GM20431 (cell line): ENCODE data around the gene TLR2.

ENCODE experiments used
- in situ Hi-C: fragments of 300-500 bp; cut with MseI, MboI; formaldehyde crosslinking; loops from one replicate; pipeline ENCODE4 v1.15.0; 2020; ENCODE audit warnings: low sequenced_read_pairs; ENCODE audit not compliant: unreplicated experiment

Gene TLR2, protein sequence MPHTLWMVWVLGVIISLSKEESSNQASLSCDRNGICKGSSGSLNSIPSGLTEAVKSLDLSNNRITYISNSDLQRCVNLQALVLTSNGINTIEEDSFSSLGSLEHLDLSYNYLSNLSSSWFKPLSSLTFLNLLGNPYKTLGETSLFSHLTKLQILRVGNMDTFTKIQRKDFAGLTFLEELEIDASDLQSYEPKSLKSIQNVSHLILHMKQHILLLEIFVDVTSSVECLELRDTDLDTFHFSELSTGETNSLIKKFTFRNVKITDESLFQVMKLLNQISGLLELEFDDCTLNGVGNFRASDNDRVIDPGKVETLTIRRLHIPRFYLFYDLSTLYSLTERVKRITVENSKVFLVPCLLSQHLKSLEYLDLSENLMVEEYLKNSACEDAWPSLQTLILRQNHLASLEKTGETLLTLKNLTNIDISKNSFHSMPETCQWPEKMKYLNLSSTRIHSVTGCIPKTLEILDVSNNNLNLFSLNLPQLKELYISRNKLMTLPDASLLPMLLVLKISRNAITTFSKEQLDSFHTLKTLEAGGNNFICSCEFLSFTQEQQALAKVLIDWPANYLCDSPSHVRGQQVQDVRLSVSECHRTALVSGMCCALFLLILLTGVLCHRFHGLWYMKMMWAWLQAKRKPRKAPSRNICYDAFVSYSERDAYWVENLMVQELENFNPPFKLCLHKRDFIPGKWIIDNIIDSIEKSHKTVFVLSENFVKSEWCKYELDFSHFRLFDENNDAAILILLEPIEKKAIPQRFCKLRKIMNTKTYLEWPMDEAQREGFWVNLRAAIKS

DNA sequence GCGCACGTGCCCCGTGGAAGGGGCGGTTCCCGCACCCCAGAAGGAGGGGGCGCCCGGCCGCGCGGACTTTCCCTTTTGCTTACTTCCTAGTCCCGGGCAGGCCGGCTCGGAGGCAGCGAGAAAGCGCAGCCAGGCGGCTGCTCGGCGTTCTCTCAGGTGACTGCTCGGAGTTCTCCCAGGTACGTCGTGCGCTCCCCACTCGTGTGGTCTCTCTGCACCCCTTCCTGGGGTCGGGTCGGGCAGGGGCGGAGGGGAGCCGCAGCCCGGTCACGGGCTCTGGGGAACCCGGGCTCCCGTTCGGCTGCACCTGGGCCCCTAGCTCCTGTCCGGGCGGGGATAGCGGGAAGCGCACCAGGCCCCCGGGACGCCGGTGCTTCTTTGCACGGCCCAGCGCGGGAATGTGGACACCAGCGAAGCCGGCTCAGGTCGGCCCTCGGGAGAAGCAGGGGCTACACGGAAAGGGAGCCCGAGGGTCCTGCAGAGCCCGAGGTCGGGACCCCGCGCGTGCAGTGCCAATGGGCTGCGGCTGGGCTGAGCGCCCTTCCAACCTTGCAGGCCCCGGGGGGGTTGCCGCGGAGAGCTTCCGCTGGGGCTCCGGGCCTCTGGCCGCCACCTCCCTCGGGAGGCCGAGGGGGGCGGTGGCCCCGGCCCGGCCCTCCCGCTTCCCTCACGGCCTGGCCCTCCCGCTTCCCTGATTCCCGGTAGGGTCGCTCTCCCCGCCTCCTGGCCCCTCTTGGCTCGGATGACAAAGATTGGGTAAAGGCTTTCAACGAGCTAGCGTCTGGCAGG lies at the start of gene TLR2:
TLR2 (plus strand) TSS at position 99 of the 789 bp plus-strand sequence. CDS start 18,628 bp downstream, outside the sequence.
- in situ Hi-C loops, result no loop called here

DNA sequence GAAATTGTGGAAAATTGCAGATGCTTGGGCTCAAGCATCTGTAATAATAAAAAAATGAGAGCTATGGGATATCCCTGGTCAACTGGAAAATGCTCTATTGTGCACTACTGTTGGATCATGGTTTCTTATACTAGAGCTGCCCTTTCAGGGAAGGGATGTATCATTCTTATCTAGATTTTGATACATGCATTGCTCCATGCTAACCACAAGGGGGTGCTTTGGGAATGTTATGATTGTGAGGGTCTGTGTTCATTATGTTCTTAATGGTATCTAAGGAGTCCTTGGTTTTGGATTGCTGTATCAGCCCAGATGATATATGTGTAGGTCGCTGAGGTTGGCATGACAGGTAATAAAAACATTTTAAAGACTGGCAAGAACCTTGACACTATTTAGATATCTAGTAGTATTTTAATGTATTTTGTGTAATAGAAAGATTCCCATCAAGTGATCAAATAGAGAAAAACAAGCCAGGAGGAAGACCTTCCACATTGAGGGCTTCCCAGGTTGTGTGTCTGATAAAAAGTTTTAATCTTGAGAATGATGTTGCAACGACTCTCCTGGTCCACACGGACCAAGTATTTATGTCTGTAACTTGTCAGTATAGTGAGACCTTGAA lies 49.2 kb upstream of the TLR2 start:
- in situ Hi-C loops, result loop anchor here (25.0 kb wide), 2 partner anchors 298 to 498 kb away; partner anchors contain the start of gene MND1

DNA sequence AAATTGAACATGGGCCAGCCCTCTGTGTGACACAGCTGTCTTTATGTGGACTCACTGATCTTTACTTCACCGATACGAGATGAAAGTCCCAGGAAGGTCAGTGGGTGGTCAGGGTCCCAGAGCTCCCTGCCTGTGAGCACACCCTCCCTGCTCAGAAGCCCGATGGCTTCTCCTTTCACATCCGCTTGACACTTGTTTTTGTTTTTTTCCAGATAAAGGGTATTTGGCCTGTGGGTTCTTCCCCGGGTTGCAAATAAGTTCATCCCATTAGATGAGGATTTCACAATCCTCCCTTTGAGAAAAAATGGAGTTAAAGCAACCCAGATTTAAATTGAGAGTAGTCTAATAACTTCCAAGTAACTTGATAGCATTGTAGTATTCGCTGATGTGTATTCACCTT lies 48.2 kb upstream of the TLR2 start:
- in situ Hi-C loops, result loop anchor here (25.0 kb wide), 2 partner anchors 299 to 499 kb away; partner anchors contain the start of gene MND1

DNA sequence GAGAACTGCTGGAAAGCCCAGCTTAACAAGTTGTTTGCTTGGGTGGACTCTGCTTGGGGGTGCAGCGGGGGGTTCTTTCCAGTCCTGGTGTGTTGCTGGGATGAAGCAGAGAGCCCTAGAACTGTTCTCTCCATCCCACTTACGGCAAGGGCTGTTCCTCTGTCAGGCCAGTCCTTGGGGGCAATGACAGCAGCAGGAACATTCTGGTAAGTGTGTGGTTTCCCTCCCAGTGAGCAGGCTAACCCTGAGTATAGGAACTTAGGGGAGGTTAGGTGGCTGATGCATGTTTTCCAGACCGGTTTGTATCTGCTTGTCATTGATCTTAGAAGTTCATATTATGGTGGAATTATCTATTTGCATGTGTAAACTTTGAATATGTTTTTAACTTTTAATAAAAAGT lies 46.9 kb upstream of the TLR2 start:
- in situ Hi-C loops, result loop anchor here (25.0 kb wide), 2 partner anchors 300 to 500 kb away; partner anchors contain the start of gene MND1

DNA sequence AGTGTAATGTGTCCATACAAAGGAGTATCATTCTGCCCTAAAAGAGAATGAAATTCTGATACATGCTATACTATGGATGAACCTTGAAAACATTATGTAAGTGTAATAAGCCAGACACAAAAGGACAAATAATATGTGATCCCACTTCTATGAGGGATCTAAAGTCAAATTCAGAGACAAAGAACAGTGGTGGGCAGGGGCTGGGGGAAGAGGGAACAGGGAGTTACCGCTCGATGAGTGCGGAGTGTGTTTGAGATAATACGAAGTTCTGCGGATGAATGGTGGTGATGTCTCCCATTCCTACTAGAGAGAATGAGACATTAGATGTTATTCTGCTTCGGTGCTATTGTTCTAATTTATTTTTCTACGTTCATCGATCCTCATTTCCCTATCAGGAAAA lies 46.1 kb upstream of the TLR2 start:
- in situ Hi-C loops, result loop anchor here (25.0 kb wide), 2 partner anchors 301 to 501 kb away; partner anchors contain the start of gene MND1

DNA sequence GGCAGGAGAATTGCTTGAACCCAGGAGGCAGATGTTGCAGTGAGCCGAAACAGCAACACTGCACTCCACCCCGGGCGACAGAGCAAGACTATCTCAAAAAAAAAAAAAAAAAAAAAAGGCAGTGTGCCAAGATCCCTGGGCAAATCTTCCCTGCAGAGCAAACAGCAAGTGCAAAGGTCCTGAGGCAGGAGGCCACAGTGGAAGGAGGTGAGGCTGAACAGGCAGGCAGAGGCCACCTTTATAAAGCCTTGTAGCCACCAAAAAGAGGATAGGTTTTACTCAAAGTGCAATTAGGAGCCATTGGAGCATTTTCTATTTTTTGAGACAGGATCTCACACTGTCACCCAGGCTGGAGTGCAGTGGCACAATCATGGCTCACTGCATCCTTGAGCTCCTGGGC lies 45.1 kb upstream of the TLR2 start:
- in situ Hi-C loops, result loop anchor here (25.0 kb wide), 2 partner anchors 302 to 502 kb away; partner anchors contain the start of gene MND1

DNA sequence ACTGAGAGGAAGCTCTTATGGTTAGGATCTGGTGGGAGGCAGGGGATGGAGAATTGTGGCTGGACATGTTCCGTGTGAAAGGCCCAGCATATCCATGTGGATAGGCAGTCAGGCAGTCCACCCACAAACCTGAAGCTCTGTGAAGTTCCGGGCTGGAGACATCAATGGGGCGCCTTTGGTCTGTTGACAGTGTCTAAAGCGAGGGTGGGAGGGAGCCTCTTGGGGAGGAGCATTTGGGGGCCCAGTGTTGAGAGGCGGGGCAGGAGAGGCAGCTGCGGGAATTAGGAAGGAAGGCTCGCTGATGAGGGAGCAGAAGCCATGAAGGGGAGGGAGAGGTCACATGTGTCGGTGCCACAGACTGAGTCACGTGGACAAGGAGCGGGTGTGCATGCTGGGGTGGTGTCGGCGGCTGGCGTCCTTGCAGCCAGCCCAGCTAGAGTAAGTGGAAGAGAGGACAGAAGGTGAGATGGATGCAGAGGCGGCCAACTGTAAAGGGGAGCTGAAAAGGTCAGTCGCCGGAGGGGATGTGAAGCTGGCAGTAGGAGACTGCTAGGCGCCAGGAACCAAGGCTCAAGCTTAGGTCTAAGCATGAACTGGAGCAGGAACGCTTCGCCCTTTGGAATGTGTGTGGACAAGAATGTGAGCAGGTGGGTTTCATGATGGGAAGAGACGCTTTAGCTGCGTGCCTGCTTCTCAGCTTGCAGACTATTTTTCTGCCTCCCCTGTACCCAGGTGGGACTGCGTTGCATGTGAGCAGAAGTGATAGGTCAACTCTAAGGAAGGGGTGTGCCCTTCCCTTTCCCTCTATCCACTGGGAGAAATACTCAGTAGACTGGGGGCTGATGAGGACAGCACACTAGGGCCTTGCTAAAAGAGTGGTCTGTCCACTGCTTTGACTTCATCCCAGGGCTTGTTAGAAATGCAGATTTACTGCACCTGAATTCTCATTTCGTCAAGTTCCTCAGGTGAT lies 44.0 kb upstream of the TLR2 start:
- in situ Hi-C loops, result loop anchor here (25.0 kb wide), 2 partner anchors 303 to 503 kb away; partner anchors contain the start of gene MND1

DNA sequence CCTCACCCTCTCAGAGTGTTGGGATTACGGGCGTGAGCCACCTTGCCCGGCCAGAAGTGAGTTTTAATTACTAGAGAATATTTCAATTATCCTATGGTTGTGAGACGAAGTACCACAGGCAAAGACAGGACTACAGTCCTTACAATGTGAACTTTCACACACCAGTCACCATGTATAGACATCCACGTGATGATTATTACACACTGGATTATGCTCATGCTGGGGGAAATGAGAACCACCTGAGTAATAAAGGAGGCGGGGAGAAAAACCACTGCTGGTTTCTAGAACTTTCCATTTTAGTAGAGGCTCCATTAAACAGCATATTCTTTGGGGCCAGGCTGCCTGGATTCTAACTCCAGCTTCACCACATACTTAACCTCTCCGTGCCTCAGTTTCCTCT lies 42.5 kb upstream of the TLR2 start:
- in situ Hi-C loops, result loop anchor here (25.0 kb wide), 2 partner anchors 304 to 504 kb away; partner anchors contain the start of gene MND1

DNA sequence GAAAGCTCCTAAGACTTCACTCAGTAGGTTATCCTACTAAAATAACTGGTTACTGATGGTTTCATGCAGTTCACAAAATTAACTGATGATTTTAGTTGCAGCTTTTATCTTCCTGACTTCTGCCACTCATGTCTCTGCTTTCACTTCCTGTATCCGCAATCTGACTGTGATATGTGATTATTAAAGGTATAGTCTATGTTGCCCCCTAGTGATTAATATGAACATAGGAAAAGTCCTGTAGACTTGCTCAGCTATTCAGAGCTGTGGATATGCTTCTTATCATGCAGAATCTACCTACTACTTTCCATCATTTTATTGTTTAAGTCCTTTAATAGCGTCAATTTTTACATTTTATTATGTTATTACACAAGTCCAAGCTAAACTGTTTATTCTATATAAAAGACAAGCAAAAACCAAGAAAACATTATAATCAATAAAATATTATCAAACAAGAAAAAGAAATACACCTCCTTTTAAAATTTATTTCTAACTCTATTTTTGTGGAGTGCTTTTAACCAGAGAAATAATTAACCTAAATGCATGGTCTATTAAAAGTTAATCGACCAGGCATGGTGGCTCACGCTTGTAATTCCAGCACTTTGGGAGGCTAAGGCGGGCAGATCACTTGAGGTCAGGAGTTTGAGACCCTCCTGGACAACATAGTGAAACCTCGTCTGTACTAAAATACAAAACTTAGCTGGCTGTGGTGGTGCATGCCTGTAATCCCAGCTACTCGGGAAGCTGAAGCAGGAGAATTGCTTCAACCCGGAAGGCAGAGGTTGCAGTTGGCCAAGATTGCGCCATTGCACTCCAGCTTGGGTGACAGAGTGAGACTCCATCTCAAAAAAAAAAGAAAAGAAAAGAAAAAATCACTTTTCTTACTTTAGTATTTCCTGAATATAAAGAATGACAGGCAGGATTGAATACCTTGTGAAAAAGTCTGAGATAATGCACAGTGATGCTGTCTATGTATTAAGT lies 40.4 kb upstream of the TLR2 start:
- in situ Hi-C loops, result loop anchor here (25.0 kb wide), 2 partner anchors 306 to 506 kb away; partner anchors contain the start of gene MND1

DNA sequence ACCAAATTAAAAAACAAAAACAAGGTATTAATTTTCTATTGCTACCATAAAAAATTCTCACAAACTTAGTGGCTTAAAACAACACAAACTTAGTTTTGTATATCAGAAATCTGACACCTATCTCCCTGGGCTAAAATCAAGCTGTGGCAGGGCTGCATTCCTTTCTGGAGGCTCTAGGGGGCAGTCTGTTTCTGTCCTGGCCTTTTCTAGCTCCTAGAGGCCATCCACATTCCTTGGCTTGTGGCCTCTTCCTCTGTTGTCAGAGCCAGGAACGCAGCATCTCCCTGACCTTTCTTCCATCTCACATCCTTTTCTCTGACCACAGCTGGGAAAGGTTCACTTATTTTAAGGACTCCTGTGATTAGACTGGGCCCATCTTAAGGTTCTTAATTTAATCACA lies 38.9 kb upstream of the TLR2 start:
- in situ Hi-C loops, result loop anchor here (25.0 kb wide), 2 partner anchors 308 to 508 kb away; partner anchors contain the start of gene MND1

DNA sequence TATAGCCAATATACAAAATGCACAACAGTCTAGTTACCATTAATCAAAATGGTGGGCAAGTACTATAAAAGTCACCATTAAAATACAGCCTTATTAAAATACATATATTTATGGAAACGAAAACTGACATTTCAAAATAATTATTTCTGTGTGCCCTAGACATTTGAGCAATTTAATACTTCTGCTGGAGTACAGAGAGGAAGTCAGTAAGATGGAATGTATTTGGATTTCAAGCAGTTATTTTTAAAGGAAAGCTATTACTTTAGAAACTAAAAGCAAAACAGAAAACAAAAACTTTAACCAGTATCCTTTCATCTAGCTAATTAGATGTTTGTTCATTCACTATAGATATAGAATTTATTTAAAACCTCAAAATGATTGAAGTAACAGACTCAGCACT lies 37.8 kb upstream of the TLR2 start:
- in situ Hi-C loops, result loop anchor here (25.0 kb wide), 2 partner anchors 309 to 509 kb away; partner anchors contain the start of gene MND1

DNA sequence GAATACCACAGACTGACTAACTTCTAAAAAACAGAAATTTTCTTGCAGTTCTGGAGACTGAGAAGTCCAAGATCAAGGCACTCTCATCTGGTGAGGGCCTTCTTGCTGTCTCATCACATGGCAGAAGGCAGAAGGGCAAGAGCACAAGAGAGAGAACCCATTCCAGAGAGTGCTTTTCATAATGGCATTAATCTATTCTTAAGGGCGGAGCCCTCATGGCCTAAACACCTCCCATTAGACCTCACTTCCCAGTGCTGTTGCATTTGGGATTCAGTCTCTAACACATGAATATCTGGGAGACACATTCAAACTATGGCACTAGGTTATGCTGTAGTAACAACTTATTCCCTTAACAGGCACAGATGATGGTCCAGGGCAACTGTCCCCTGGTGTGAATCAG lies 37.1 kb upstream of the TLR2 start:
- in situ Hi-C loops, result loop anchor here (25.0 kb wide), 2 partner anchors 310 to 510 kb away; partner anchors contain the start of gene MND1

DNA sequence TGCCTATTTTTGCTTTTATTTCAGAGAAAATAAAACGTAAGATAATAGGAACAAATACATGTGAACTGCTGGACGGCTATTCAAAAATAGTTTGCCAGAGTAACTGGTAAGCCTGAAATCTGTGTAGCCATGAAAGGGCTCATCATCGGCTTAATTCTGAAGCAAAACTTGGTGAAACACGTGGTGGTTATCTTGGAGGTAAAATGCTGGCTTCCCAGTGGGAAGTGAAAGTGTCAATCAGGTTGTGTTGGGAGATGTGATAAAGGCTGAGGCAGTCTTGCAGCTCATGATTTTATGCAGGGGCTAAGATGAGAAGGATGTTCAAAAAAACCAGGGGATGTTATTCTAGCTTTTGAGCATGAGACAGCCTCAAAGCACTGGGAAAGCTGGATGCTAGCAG lies 36.1 kb upstream of the TLR2 start:
- in situ Hi-C loops, result loop anchor here (25.0 kb wide), 2 partner anchors 311 to 511 kb away; partner anchors contain the start of gene MND1

DNA sequence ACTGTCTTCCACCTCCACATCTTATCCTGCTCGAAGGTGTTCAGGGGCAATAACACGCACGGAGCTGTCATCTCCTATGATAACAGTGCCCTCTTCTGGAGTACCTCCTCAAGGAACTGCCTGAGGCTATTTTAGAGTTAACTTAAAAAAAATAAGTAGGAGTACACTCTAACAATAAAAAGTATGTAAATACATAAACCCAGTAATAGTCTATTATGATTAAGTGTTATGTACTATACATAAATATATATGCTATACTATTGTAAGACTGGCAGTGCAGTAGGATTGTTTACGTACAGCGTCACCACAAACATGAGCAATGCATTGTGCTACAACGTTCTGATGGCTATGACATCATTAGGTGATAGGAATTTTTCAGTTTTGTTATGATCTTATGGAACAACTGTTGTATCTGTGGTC lies 34.5 kb upstream of the TLR2 start:
- in situ Hi-C loops, result loop anchor here (25.0 kb wide), 2 partner anchors 312 to 512 kb away; partner anchors contain the start of gene MND1

DNA sequence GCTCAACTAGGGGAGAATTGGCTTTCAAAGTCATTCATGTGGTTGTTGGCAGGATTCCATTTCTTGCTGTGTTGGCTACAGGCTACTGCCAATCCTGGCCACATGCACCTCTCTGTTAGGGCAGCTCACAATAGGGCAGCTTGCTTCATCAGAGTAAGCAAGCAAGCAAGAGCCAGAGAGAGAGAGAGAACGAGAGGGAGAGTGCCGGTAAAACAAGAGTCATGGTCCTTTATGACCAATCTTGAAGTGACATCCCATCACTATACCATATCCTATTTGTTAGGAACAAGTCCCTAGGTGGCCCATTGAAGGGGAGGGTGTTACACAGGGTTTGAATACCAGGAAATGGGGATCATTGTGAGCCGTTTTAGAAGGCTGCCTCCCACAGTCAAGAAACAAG lies 33.0 kb upstream of the TLR2 start:
- in situ Hi-C loops, result no loop called here

DNA sequence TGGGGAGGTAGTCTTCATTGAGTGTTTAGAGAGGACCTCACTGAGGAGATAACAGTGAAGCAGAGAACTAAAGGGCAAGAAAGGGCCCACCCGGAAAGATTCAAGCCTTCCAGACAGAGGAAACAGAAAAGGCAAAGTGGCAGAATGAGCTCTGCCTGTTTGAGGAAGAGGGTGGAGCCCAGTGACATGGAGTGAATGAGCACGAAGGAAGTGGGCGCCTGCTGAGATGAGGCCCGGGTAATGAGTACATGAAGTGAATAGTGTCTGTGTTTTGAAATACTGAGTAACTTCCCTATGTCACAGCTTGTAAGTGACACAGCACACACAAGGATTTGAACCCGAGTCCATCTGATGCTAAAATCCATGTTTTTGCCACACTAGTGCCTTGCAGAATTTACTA lies 32.5 kb upstream of the TLR2 start:
- in situ Hi-C loops, result no loop called here
